HG03280 (cell line): Measurements from ENCODE around the gene EME2.
A peak's percentile ranks its signal among the peaks of the same experiment; 100 is the strongest.

ENCODE experiments used
- ATAC-seq: cut with Tn5 transposase; IDR thresholded peaks from one replicate; pipeline ENCODE4 v1.9.1; 2021; ENCODE audit warnings: mild to moderate bottlenecking, moderate library complexity; ENCODE audit not compliant: unreplicated experiment

The EME2 gene

GRCh38 chr16:1777375-1778199, 5.0 kb downstream of the EME2 start:
- ATAC-seq, result no peak

- ATAC-seq, result no peak
These were observed 5.9 kb downstream of the EME2 start for GRCh38 chr16:1778200-1779179.

- no peak for ATAC-seq
These were observed 6.7 kb downstream of the EME2 start for GRCh38 chr16:1779234-1779701.

GRCh38 chr16:1779741-1780676, 7.4 kb downstream of the EME2 start:
- no peak for ATAC-seq

GRCh38 chr16:1780677-1781072, 8.1 kb downstream of the EME2 start:
- ATAC-seq, result no peak

GRCh38 chr16:1781254-1781653, 8.6 kb downstream of the EME2 start:
- ATAC-seq, result no peak

GRCh38 chr16:1781758-1782407, 9.3 kb downstream of the EME2 start:
- ATAC-seq, result peak; percentile 3

GRCh38 chr16:1782408-1783264, 10.0 kb downstream of the EME2 start, which contains the start of the genes NUBP2 and SPSB3:
TSS of gene NUBP2 (plus strand) at chr16:1782960. CDS start at chr16:1783021, 61 bp downstream.
TSS of gene SPSB3 (minus strand) at chr16:1782571. CDS start at chr16:1781483, 1,088 bp downstream.
- ATAC-seq, result peak; percentile 82

GRCh38 chr16:1784977-1785845, 12.6 kb downstream of the EME2 start:
- no peak for ATAC-seq

- ATAC-seq, result no peak
These were observed 13.2 kb downstream of the EME2 start for GRCh38 chr16:1785846-1786170.

GRCh38 chr16:1786242-1787055, 13.8 kb downstream of the EME2 start:
- no peak for ATAC-seq

- no peak for ATAC-seq
These were observed 14.4 kb downstream of the EME2 start for GRCh38 chr16:1787056-1787321.

- no peak for ATAC-seq
These were observed 14.9 kb downstream of the EME2 start for GRCh38 chr16:1787322-1788094.

GRCh38 chr16:1788095-1788707, 15.6 kb downstream of the EME2 start:
- no peak for ATAC-seq

GRCh38 chr16:1788708-1789100, 16.1 kb downstream of the EME2 start:
- no peak for ATAC-seq

- no peak for ATAC-seq
These were observed 17.0 kb downstream of the EME2 start for GRCh38 chr16:1789643-1790045.
